Tibial nerve (tissue), 4 donors: ENCODE results near the gene COL4A3. TPM values are rescaled to one million over a fixed set of nuclear protein-coding genes. Genes with fewer than 3 reads are reported as not detected.

Experiments used
- DNase-seq, 2 donors: peaks; one replicate each; pipeline ENCODE4 v3.0.0-alpha.2; 2019; ENCODE audit warnings: low spot score in 2 of 2
- H3K27ac ChIP-seq, 4 donors: fragments of 200-600 bp; sonication (generic) in 3 of 4; one replicate each; pipeline ENCODE4 v1.5.1; 2017 to 2019; ENCODE audit warnings: mild to moderate bottlenecking in 1 of 4
- H3K27me3 ChIP-seq, 2 donors: fragments of 200-600 bp; sonication (generic) in 1 of 2; one replicate each; pipeline versions ENCODE4 v1.5.1 to v1.6.0; 2017 to 2019
- H3K36me3 ChIP-seq, 3 donors: fragments of 200-600 bp; sonication (generic); one replicate each; pipeline ENCODE4 v1.5.1; 2018 to 2019
- H3K4me1 ChIP-seq, 4 donors: fragments of 200-600 bp; sonication (generic) in 3 of 4; one replicate each; pipeline ENCODE4 v1.5.1; 2017 to 2019
- H3K4me3 ChIP-seq, 4 donors: fragments of 200-600 bp; sonication (generic) in 3 of 4; one replicate each; pipeline ENCODE4 v1.5.1; 2017 to 2019; ENCODE audit warnings: mild to moderate bottlenecking in 1 of 4, moderate library complexity in 1 of 4
- H3K9me3 ChIP-seq, 4 donors: fragments of 200-600 bp; sonication (generic) in 3 of 4; one replicate each; pipeline ENCODE4 v1.5.1; 2017 to 2019
- CTCF ChIP-seq, 5 experiments: fragments of 200-600 bp in 3 of 5; fragments of 450-650 bp in 2 of 5; sonication (generic) in 3 of 5; IDR thresholded peaks; one replicate each; pipeline ENCODE4 v1.5.1; 2016 to 2019; ENCODE audit warnings: antibody characterized with exemption in 5 of 5, mild to moderate bottlenecking in 3 of 5, moderate library complexity in 2 of 5
- EP300 ChIP-seq, 2 donors: sonication (generic); formaldehyde crosslinking; IDR thresholded peaks; one replicate each; pipeline ENCODE4 v1.6.1; 2017; ENCODE audit warnings: antibody characterized with exemption in 2 of 2, mild to moderate bottlenecking in 1 of 2
- POLR2A ChIP-seq, 2 donors: fragments of 450-650 bp; IDR thresholded peaks; one replicate each; pipeline ENCODE4 v1.6.1; 2017; ENCODE audit warnings: antibody characterized with exemption in 2 of 2, mild to moderate bottlenecking in 2 of 2, moderate library complexity in 2 of 2
- WGBS, 2 donors: methylation state at CpG; one replicate each; pipeline ENCODE4 v1.1.5; 2018; 5-methylcytosine and 5-hydroxymethylcytosine counted together
- total RNA-seq, 4 donors: library from RNA; depleted of rRNA; stranded (reverse); fragments of >200 nt; gene quantifications; one replicate each; pipeline ENCODE4 v1.1.0, GENCODE V29; 2016

Gene COL4A3
- total RNA-seq, 4 donors from 2014 or later = 3.9 to 8.6 (median 7.6) TPM

DNA sequence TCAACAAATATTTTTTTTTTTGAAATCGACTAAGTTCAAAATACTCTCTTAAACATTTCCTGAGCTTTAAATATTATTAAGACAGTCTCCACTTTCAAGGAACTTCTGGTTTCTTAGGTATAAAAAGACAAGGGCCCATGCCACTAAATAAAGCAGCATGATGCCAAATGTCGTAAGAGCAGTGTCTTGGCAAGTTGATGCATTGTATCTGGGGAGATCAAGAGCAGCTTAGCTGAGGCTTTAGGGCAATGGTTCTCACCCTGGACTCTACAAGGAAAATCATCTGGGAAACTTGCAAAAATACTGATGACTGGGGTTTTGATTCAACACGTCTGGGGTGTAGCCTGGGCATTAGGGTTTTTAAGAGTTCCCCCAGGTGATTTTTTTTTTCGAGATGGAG lies 41.3 kb downstream of the COL4A3 start:
- Histone ChIP-seq H3K27ac (no peak overlapping the region), H3K27me3 (no peaks in the 10 kb centered on the region), H3K9me3 (no peaks in the 10 kb centered on the region), H3K4me3 (no peak overlapping the region), H3K36me3 (no peaks in the 10 kb centered on the region), H3K4me1 (no peaks in the 10 kb centered on the region)
- no peak for DNase-seq
- TF ChIP-seq CTCF (IDR thresholded peaks at IDR 0.05) (no peak), EP300 (IDR thresholded peaks at IDR 0.05) (no peak), POLR2A (IDR thresholded peaks at IDR 0.05) (no peak)
- 69 to 83% methylated on average over 4 of the region's 4 CpGs for WGBS, 2 donors

DNA sequence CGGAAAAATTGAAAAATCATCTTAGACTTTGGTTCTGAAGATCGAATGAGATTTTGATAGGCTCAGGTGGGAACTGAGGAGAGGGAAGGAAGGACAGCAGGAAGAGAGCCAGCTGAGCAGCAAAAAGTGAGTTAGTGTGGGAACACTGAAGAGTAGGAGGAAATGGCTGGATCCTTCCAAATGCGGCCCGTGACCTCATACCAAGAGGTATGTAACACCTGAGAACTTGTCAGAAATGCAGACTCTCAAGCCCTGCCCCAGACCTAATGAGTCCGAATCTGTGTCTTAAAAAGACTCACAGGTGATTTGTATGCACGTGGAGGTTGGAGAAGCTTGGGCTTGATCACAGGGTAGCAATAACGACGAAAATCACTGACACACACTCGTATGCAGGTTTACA lies 42.0 kb downstream of the COL4A3 start:
- Histone ChIP-seq H3K4me3 (no peak overlapping the region), H3K27ac (no peak overlapping the region), H3K27me3 (no peaks in the 10 kb centered on the region), H3K4me1 (no peaks in the 10 kb centered on the region), H3K36me3 (no peaks in the 10 kb centered on the region), H3K9me3 (no peaks in the 10 kb centered on the region)
- DNase-seq = no peak
- TF ChIP-seq CTCF (IDR thresholded peaks at IDR 0.05) (no peak), POLR2A (IDR thresholded peaks at IDR 0.05) (no peak), EP300 (IDR thresholded peaks at IDR 0.05) (no peak)
- 89 to 94% methylated on average over 9 of the region's 9 CpGs for WGBS, 2 donors

DNA sequence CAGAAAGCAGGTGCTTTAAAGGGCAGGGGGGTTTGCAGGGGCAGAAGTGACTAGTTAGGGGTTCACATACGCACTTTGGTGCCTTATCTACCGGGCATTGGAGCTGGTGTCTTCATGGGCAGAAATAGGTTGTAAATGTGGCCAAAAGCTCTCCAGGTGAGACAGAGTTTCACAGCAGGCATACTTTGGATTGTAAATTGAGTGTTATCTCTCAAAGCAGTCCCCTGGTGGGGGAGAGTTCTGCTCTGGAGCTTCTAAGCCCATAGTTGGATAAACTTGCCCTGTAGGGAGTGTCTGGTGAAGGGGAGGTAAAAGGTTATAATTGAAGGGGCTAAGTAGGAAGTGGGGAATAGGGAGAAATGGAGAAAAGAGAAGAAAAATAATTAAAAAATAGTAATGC lies 43.1 kb downstream of the COL4A3 start:
- no peaks in the 10 kb centered on the region for H3K27me3 ChIP-seq
- TF ChIP-seq POLR2A (IDR thresholded peaks at IDR 0.05) (no peak), CTCF (IDR thresholded peaks at IDR 0.05) (no peak), EP300 (IDR thresholded peaks at IDR 0.05) (no peak)
- no peak overlapping the region for H3K27ac ChIP-seq
- 54 to 66% methylated on average over 2 of the region's 2 CpGs for WGBS, 2 donors
- DNase-seq = no peak
- no peaks in the 10 kb centered on the region for H3K9me3 ChIP-seq
- no peaks in the 10 kb centered on the region for H3K36me3 ChIP-seq
- no peak overlapping the region for H3K4me3 ChIP-seq
- no peaks in the 10 kb centered on the region for H3K4me1 ChIP-seq

DNA sequence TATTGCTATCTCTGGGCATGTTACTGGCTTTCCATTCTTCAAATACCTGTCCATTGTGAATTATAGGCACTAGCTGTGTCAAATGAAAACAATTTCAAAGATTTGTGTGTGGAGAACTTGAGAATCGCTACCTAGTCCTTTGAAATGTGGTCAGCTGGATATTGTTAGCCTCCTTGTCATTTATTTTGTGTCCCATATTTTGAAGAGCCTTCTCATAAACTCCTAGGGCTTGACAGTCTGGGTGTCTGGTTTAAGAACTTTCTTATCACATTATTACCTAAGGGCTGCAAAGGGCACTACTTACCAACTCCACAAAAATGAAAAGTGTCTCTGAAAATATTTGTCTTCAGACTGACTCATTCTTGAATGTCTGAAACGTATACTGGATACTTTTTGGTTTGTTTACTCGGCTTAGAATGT lies 50.2 kb downstream of the COL4A3 start:
- Histone ChIP-seq H3K4me3 (no peak overlapping the region), H3K27ac (no peak overlapping the region), H3K9me3 (no peaks in the 10 kb centered on the region), H3K4me1 (no peaks in the 10 kb centered on the region), H3K27me3 (no peaks in the 10 kb centered on the region), H3K36me3 (no peaks in the 10 kb centered on the region)
- no peak for TF ChIP-seq POLR2A (IDR thresholded peaks at IDR 0.05)
- no peak for TF ChIP-seq CTCF (IDR thresholded peaks at IDR 0.05)
- no peak for TF ChIP-seq EP300 (IDR thresholded peaks at IDR 0.05)
- 70 to 79% methylated on average over 3 of the region's 3 CpGs for WGBS, 2 donors
- DNase-seq = no peak

GRCh38 chr2:227219312-227220105 lies 55.1 kb downstream of the COL4A3 start:
- Histone ChIP-seq H3K36me3 (no peaks in the 10 kb centered on the region), H3K27me3 (no peaks in the 10 kb centered on the region), H3K4me3 (no peak overlapping the region), H3K4me1 (no peaks in the 10 kb centered on the region), H3K27ac (no peak overlapping the region), H3K9me3 (no peaks in the 10 kb centered on the region)
- no peak for TF ChIP-seq CTCF (IDR thresholded peaks at IDR 0.05)
- no peak for TF ChIP-seq EP300 (IDR thresholded peaks at IDR 0.05)
- no peak for TF ChIP-seq POLR2A (IDR thresholded peaks at IDR 0.05)
- DNase-seq = no peak
- WGBS, 2 donors = 62 to 71% methylated on average over 4 of the region's 4 CpGs
